GM23338 (cell line): ENCODE results near the gene NDUFAF7.

Experiments
- CREB1 ChIP-seq: fragments of 250-450 bp; sonication (Bioruptor Pico); IDR thresholded peaks from 2 replicates; pipeline ENCODE4 v1.5.0; 2020; ENCODE audit warnings: low read depth, mild to moderate bottlenecking, moderate library complexity
- CTCF ChIP-seq, 2 experiments: fragments of 200-600 bp in 1 of 2; sonication (generic) in 1 of 2; conservative IDR thresholded peaks; 2 replicates each; pipeline versions ENCODE4 v1.5.1 to v1.6.1; 2016 to 2017; ENCODE audit warnings: antibody characterized with exemption in 2 of 2, low read depth in 2 of 2, mild to moderate bottlenecking in 2 of 2, moderate library complexity in 1 of 2
- ETS1 ChIP-seq: IDR thresholded peaks from 2 replicates; pipeline ENCODE4 v1.6.1; 2016; ENCODE audit warnings: antibody characterized with exemption
- EZH2 ChIP-seq: fragments of 200-600 bp; sonication (generic); IDR thresholded peaks from one replicate; pipeline ENCODE4 v1.8.0; 2017; ENCODE audit warnings: antibody characterized with exemption, mild to moderate bottlenecking, low read depth; ENCODE audit not compliant: unreplicated experiment
- EZH2phosphoT487 ChIP-seq: fragments of 200-600 bp; sonication (generic); IDR thresholded peaks from one replicate; pipeline ENCODE4 v1.8.1; 2018; ENCODE audit warnings: antibody characterized with exemption; ENCODE audit not compliant: unreplicated experiment
- JUNB ChIP-seq: IDR thresholded peaks from one replicate; pipeline ENCODE4 v1.6.1; 2016; ENCODE audit warnings: antibody characterized with exemption; ENCODE audit not compliant: unreplicated experiment
- NANOG ChIP-seq: IDR thresholded peaks from 2 replicates; pipeline ENCODE4 v1.6.1; 2016; ENCODE audit warnings: antibody characterized with exemption, borderline replicate concordance
- POLR2AphosphoS5 ChIP-seq: IDR thresholded peaks from 2 replicates; pipeline ENCODE4 v1.6.1; 2016; ENCODE audit warnings: antibody characterized with exemption, low read depth
- REST ChIP-seq: IDR thresholded peaks from one replicate; pipeline ENCODE4 v1.6.1; 2018; ENCODE audit warnings: antibody characterized with exemption; ENCODE audit not compliant: unreplicated experiment
- STAT1 ChIP-seq: IDR thresholded peaks from one replicate; pipeline ENCODE4 v1.6.1; 2016; ENCODE audit warnings: antibody characterized with exemption; ENCODE audit not compliant: unreplicated experiment
- ZNF114 ChIP-seq: fragments of 250-450 bp; sonication (Bioruptor Pico); IDR thresholded peaks from 2 replicates; pipeline ENCODE4 v1.5.0; 2020; ENCODE audit warnings: mild to moderate bottlenecking, moderate library complexity

- TF ChIP-seq REST, result no peak
- TF ChIP-seq CTCF (conservative IDR thresholded peaks at IDR 0.05; ENCODE audit: low read depth in 2 of 2), result no peak
- TF ChIP-seq CREB1 (CRISPR knock-in tag), result no peak
- no peak for TF ChIP-seq POLR2AphosphoS5
- no peak for TF ChIP-seq EZH2
- no peak for TF ChIP-seq EZH2phosphoT487
- no peak for TF ChIP-seq JUNB
- TF ChIP-seq NANOG, result no peak
- TF ChIP-seq STAT1, result no peak
- TF ChIP-seq ETS1, result no peak
- TF ChIP-seq ZNF114 (CRISPR knock-in tag), result no peak
Observed at GRCh38 chr2:37267685-37268084, 36.2 kb downstream of the NDUFAF7 start.
